HepG2 (cell line): ENCODE results near the gene TRIO. TPM values are rescaled to one million over a fixed set of nuclear protein-coding genes. Genes with fewer than 3 reads are reported as not detected.

ENCODE experiments used
- ATF7 ChIP-seq, 2 experiments: fragments of 450-650 bp in 1 of 2; sonication (generic) in 1 of 2; formaldehyde crosslinking in 1 of 2; IDR thresholded peaks; 2 replicates each; pipeline versions ENCODE4 v1.4.0 to v1.6.1; 2016 to 2020; ENCODE audit warnings: antibody characterized with exemption in 1 of 2, mild to moderate bottlenecking in 1 of 2, missing genetic modification reagents in 1 of 2
- BCLAF1 ChIP-seq: fragments of 450-650 bp; IDR thresholded peaks from 2 replicates; pipeline ENCODE4 v1.6.1; 2017; ENCODE audit warnings: mild to moderate bottlenecking
- CCDC6 ChIP-seq: sonication (generic); formaldehyde crosslinking; IDR thresholded peaks from 2 replicates; pipeline ENCODE4 v1.8.1; 2022; ENCODE audit warnings: mild to moderate bottlenecking, missing genetic modification reagents, moderate library complexity
- ERF ChIP-seq: IDR thresholded peaks from 2 replicates; pipeline ENCODE4 v1.6.1; 2018; ENCODE audit warnings: missing biosample characterization, missing genetic modification reagents
- ISX ChIP-seq: sonication (generic); formaldehyde crosslinking; conservative IDR thresholded peaks from 2 replicates; pipeline ENCODE4 v1.5.0; 2020; ENCODE audit warnings: missing genetic modification reagents
- JDP2 ChIP-seq: sonication (generic); formaldehyde crosslinking; IDR thresholded peaks from 2 replicates; pipeline ENCODE4 v1.8.1; 2022; ENCODE audit warnings: missing genetic modification reagents, borderline replicate concordance
- KDM5B ChIP-seq: sonication (generic); formaldehyde crosslinking; IDR thresholded peaks from 2 replicates; pipeline ENCODE4 v1.4.0; 2020; ENCODE audit warnings: missing genetic modification reagents, mild to moderate bottlenecking, borderline replicate concordance
- MED13 ChIP-seq: sonication (generic); formaldehyde crosslinking; IDR thresholded peaks from 2 replicates; pipeline ENCODE4 v1.5.0; 2020; ENCODE audit warnings: missing genetic modification reagents
- MXI1 ChIP-seq: IDR thresholded peaks from 3 replicates; pipeline ENCODE4 v1.6.1; 2012; ENCODE audit warnings: low read depth, low read length, inconsistent platforms, borderline replicate concordance
- NR2F1 ChIP-seq, 2 experiments: fragments of 450-650 bp in 1 of 2; formaldehyde crosslinking in 1 of 2; IDR thresholded peaks; 2 replicates each; pipeline versions ENCODE4 v1.5.0 to v1.6.1; 2016 to 2020; ENCODE audit warnings: mild to moderate bottlenecking in 1 of 2, missing compliant biosample characterization in 1 of 2, missing genetic modification reagents in 1 of 2, moderate library complexity in 1 of 2
- RBFOX2 ChIP-seq: fragments of 200-400 bp; formaldehyde crosslinking; IDR thresholded peaks from 2 replicates; pipeline ENCODE4 v1.6.1; 2017; ENCODE audit warnings: low read depth, mild to moderate bottlenecking, low read length
- RBM39 ChIP-seq: fragments of 200-400 bp; formaldehyde crosslinking; IDR thresholded peaks from one replicate; pipeline ENCODE4 v1.6.1; 2018; ENCODE audit warnings: antibody characterized with exemption, mild to moderate bottlenecking, low read depth, low read length; ENCODE audit not compliant: poor library complexity, severe bottlenecking
- RNF2 ChIP-seq: fragments of 450-650 bp; conservative IDR thresholded peaks from 2 replicates; pipeline ENCODE4 v1.6.1; 2016; ENCODE audit warnings: low read depth
- TAF15 ChIP-seq: fragments of 200-400 bp; formaldehyde crosslinking; IDR thresholded peaks from one replicate; pipeline ENCODE4 v1.6.1; 2018; ENCODE audit warnings: mild to moderate bottlenecking, low read depth, low read length; ENCODE audit not compliant: poor library complexity, severe bottlenecking
- ZMAT3 ChIP-seq: sonication (generic); formaldehyde crosslinking; conservative IDR thresholded peaks from 2 replicates; pipeline ENCODE4 v1.7.0; 2021; ENCODE audit warnings: missing genetic modification reagents
- polyA plus RNA-seq, 8 experiments: library from polyadenylated mRNA; depleted of rRNA in 3 of 8; stranded (reverse) in 7 of 8; unstranded in 1 of 8; fragments of >200 nt; fragmentation: Illumina TruSeq in 4 of 8; extraction: Trizol in 4 of 8; gene quantifications; 2 replicates each; pipeline versions ENCODE4 v1.2.1 to v1.2.3, GENCODE V29; 2011 to 2016; ENCODE audit warnings: low read depth in 4 of 8, missing spikeins in 1 of 8, mixed read lengths in 1 of 8; ENCODE audit not compliant: insufficient read depth in 1 of 8
- total RNA-seq, 5 experiments: library from RNA; depleted of rRNA; stranded (reverse); fragments of >200 nt; fragmentation: Illumina TruSeq; extraction: Trizol; gene quantifications; 2 replicates each; pipeline ENCODE4 v1.2.3, GENCODE V29; 2016; ENCODE audit warnings: low read depth in 1 of 5
- TF ChIP-seq, protein P1 (sequence below): sonication (generic); formaldehyde crosslinking; IDR thresholded peaks from 2 replicates; pipeline ENCODE4 v1.4.0; 2020; ENCODE audit warnings: missing genetic modification reagents, mild to moderate bottlenecking, borderline replicate concordance
- TF ChIP-seq, protein P2 (sequence below): sonication (generic); formaldehyde crosslinking; IDR thresholded peaks from 2 replicates; pipeline ENCODE4 v1.5.0; 2020; ENCODE audit warnings: mild to moderate bottlenecking, missing genetic modification reagents
- TF ChIP-seq, protein P3 (sequence below): sonication (generic); formaldehyde crosslinking; IDR thresholded peaks from 2 replicates; pipeline ENCODE4 v1.5.0; 2020; ENCODE audit warnings: missing genetic modification reagents

Gene TRIO
- total and polyA plus RNA-seq, 2 of the 13 experiments (the other 11 are each of a cell fraction or from before 2014, with no cell fraction given): 45.2 to 45.9 TPM

DNA sequence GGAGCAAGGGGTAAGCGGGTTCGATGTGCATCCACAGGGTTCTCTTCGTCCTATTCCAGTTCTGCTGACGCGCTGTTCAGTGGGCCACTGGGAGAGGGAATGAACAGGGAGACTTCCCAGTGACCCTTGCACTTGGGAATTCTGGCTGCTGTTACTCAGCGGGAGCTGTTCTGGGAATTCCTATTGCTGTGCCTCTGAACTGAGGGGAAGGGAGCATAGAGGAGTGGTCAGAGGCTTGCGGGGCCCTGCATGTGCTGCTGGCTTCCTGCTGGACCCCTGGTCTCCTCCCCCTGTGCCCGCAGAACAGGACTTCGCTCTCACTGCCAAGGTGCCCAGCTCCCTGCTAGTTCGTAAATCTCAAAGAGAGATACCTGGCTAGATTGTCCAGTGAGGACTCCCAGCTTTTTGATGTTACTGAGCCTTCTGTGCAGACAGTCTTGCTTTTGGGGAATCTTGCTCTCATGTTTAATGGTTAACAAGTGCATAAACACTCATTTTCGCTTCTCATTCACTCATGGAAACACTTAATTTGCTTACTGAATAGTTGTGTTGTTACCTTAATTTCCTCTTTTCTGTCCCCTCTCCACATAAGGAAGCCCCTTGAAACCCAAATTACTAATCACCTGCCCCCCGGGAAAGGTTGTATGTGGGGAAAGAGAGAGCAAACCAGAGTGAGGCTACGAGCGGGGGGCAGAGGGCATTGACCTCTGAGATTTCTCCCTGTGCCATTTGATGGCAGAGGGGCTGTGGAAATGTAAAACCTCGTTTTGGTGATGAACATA is 5.9 kb downstream of the TRIO start (continued):
- TF ChIP-seq, protein P1, sequence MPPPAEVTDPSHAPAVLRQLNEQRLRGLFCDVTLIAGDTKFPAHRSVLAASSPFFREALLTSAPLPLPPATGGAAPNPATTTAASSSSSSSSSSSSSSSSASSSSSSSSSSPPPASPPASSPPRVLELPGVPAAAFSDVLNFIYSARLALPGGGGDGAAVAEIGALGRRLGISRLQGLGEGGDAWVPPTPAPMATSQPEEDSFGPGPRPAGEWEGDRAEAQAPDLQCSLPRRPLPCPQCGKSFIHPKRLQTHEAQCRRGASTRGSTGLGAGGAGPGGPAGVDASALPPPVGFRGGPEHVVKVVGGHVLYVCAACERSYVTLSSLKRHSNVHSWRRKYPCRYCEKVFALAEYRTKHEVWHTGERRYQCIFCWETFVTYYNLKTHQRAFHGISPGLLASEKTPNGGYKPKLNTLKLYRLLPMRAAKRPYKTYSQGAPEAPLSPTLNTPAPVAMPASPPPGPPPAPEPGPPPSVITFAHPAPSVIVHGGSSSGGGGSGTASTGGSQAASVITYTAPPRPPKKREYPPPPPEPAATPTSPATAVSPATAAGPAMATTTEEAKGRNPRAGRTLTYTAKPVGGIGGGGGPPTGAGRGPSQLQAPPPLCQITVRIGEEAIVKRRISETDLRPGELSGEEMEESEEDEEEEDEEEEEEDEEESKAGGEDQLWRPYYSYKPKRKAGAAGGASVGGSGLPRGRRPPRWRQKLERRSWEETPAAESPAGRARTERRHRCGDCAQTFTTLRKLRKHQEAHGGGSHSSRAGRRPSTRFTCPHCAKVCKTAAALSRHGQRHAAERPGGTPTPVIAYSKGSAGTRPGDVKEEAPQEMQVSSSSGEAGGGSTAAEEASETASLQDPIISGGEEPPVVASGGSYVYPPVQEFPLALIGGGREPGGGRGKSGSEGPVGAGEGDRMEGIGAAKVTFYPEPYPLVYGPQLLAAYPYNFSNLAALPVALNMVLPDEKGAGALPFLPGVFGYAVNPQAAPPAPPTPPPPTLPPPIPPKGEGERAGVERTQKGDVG: no peak
- TF ChIP-seq ATF7 (IDR thresholded peaks at IDR 0.05) (no peak), ATF7 (CRISPR knock-in tag; IDR thresholded peaks at IDR 0.05) (no peak), TAF15 (no peak), BCLAF1 (no peak), MXI1 (peak; percentile 50; the same call in 1 of the 3 replicates), CCDC6 (CRISPR knock-in tag) (peak; percentile 76), RBM39 (no peak), RBFOX2 (no peak), ERF (no peak), RNF2 (no peak), NR2F1 (CRISPR knock-in tag; IDR thresholded peaks at IDR 0.05) (no peak; a peak in 1 of 4 replicates), ISX (no peak), MED13 (no peak), JDP2 (no peak), KDM5B (CRISPR knock-in tag) (peak; percentile 59; the same call in 1 of the 2 replicates), ZMAT3 (CRISPR knock-in tag) (no peak)
- TF ChIP-seq, protein P2, sequence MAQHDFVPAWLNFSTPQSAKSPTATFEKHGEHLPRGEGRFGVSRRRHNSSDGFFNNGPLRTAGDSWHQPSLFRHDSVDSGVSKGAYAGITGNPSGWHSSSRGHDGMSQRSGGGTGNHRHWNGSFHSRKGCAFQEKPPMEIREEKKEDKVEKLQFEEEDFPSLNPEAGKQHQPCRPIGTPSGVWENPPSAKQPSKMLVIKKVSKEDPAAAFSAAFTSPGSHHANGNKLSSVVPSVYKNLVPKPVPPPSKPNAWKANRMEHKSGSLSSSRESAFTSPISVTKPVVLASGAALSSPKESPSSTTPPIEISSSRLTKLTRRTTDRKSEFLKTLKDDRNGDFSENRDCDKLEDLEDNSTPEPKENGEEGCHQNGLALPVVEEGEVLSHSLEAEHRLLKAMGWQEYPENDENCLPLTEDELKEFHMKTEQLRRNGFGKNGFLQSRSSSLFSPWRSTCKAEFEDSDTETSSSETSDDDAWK (CRISPR knock-in tag): no peak
- TF ChIP-seq, protein P3, sequence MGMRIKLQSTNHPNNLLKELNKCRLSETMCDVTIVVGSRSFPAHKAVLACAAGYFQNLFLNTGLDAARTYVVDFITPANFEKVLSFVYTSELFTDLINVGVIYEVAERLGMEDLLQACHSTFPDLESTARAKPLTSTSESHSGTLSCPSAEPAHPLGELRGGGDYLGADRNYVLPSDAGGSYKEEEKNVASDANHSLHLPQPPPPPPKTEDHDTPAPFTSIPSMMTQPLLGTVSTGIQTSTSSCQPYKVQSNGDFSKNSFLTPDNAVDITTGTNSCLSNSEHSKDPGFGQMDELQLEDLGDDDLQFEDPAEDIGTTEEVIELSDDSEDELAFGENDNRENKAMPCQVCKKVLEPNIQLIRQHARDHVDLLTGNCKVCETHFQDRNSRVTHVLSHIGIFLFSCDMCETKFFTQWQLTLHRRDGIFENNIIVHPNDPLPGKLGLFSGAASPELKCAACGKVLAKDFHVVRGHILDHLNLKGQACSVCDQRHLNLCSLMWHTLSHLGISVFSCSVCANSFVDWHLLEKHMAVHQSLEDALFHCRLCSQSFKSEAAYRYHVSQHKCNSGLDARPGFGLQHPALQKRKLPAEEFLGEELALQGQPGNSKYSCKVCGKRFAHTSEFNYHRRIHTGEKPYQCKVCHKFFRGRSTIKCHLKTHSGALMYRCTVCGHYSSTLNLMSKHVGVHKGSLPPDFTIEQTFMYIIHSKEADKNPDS (CRISPR knock-in tag): peak; percentile 78; the same call in 1 of the 2 replicates
